HepG2 (cell line): ENCODE results near the gene ANO2. TPM values are rescaled to one million over a fixed set of nuclear protein-coding genes. Genes with fewer than 3 reads are reported as not detected.

Experiments used
- ATAC-seq: fragments of 200-7000 bp; cut with Tn5 transposase; 3 replicates; pipeline ENCODE4 v1.9.1; 2020; ENCODE audit warnings: mild to moderate bottlenecking, moderate library complexity
- BruUV-seq: library from RNA; stranded (reverse); fragments of 400-500 nt; replicated peaks from 2 replicates; lab custom pipeline; 2021; lab: Mats Ljungman, UMichigan
- CTCF ChIA-PET: fragments of 300-600 bp; formaldehyde crosslinking; extraction: SDS; loops from one replicate; lab custom pipeline; 2021; ENCODE audit warnings: low total read pairs, inconsistent platforms, low intra/inter-chr PET ratio; lab: Yijun Ruan, JAX
- POLR2A ChIA-PET: fragments of 350-600 bp; sonication (Branson Sonifier 250); formaldehyde crosslinking; loops from one replicate; lab custom pipeline; 2020; ENCODE audit warnings: antibody characterized with exemption, inconsistent platforms; lab: Yijun Ruan, JAX
- DNase-seq: peaks from one replicate; pipeline ENCODE4 v3.0.0-alpha.2; 2015; ENCODE audit warnings: low spot score
- FAIRE-seq: peaks from 3 replicates; lab custom pipeline; 2011; peaks lifted over from hg19 to GRCh38; lab: Jason Lieb, UNC
- H2AFZ ChIP-seq: one replicate; pipeline ENCODE4 v1.6.1; 2011; ENCODE audit warnings: low read length, inconsistent platforms
- H3K27ac ChIP-seq: fragments of 300-600 bp; 3 replicates; pipeline ENCODE4 v1.8.0; 2011; ENCODE audit warnings: mixed run types, mild to moderate bottlenecking, mixed read lengths, low read length, inconsistent platforms; ENCODE audit not compliant: insufficient read depth; ENCODE audit errors: extremely low read length
- H3K27me3 ChIP-seq, 2 experiments: fragments of 200-600 bp in 1 of 2; 2 replicates in 1 of 2; 3 replicates in 1 of 2; pipeline versions ENCODE4 v1.6.0 to v1.8.0; 2011; ENCODE audit warnings: low read length in 2 of 2, mild to moderate bottlenecking in 2 of 2, moderate library complexity in 2 of 2, inconsistent platforms in 1 of 2; ENCODE audit not compliant: insufficient read depth in 2 of 2, control insufficient read depth in 1 of 2
- H3K36me3 ChIP-seq, 2 experiments: fragments of 200-600 bp in 1 of 2; replicated peaks in 1 of 2; 2 replicates in 1 of 2; 3 replicates in 1 of 2; pipeline versions ENCODE4 v1.5.1 to v1.8.0; 2011; ENCODE audit warnings: low read length in 2 of 2, inconsistent platforms in 1 of 2; ENCODE audit not compliant: insufficient read depth in 2 of 2, control insufficient read depth in 1 of 2
- H3K4me1 ChIP-seq: 2 replicates; pipeline ENCODE4 v1.5.1; 2012; ENCODE audit warnings: low read length, inconsistent platforms; ENCODE audit not compliant: insufficient read depth
- H3K4me2 ChIP-seq: 2 replicates; pipeline ENCODE4 v1.6.0; 2011; ENCODE audit warnings: low read depth, low read length, inconsistent platforms
- H3K4me3 ChIP-seq, 3 experiments: fragments of 200-600 bp in 1 of 3; sonication (generic), shearing (Covaris generic) in 1 of 3; replicated peaks in 1 of 3; 2 replicates each; pipeline ENCODE4 v1.5.1; 2011 to 2016; ENCODE audit warnings: low read length in 3 of 3, inconsistent platforms in 2 of 3, low read depth in 2 of 3, mild to moderate bottlenecking in 2 of 3, control low read depth in 1 of 3, mixed read lengths in 1 of 3; ENCODE audit not compliant: insufficient read depth in 1 of 3
- H3K79me2 ChIP-seq: one replicate; pipeline ENCODE4 v1.6.1; 2011; ENCODE audit warnings: low read length, inconsistent platforms; ENCODE audit not compliant: insufficient read depth
- H3K9ac ChIP-seq: 2 replicates; pipeline ENCODE4 v1.6.0; 2011; ENCODE audit warnings: mild to moderate bottlenecking, low read depth, low read length, inconsistent platforms; ENCODE audit not compliant: insufficient read depth
- H3K9me3 ChIP-seq: 2 replicates; pipeline ENCODE4 v1.5.1; 2012; ENCODE audit warnings: mild to moderate bottlenecking, low read length
- H4K20me1 ChIP-seq: 2 replicates; pipeline ENCODE4 v1.6.0; 2011; ENCODE audit warnings: inconsistent platforms, mild to moderate bottlenecking, low read length, moderate library complexity; ENCODE audit not compliant: insufficient read depth
- ADNP ChIP-seq: sonication (generic); formaldehyde crosslinking; IDR thresholded peaks from 2 replicates; pipeline ENCODE4 v1.4.0; 2020; ENCODE audit warnings: missing genetic modification reagents
- FOXJ3 ChIP-seq: sonication (generic); formaldehyde crosslinking; IDR thresholded peaks from 2 replicates; pipeline ENCODE4 v1.4.0; 2020; ENCODE audit warnings: missing genetic modification reagents, mild to moderate bottlenecking, borderline replicate concordance
- HMGA1 ChIP-seq: sonication (generic); formaldehyde crosslinking; conservative IDR thresholded peaks from 2 replicates; pipeline ENCODE4 v1.4.0; 2020; ENCODE audit warnings: missing genetic modification reagents
- POGZ ChIP-seq: sonication (generic); formaldehyde crosslinking; IDR thresholded peaks from 2 replicates; pipeline ENCODE4 v1.4.0; 2020; ENCODE audit warnings: mild to moderate bottlenecking, missing genetic modification reagents
- TGIF2 ChIP-seq: IDR thresholded peaks from 2 replicates; pipeline ENCODE4 v1.6.1; 2016; ENCODE audit warnings: control low read depth, missing compliant biosample characterization
- ZFAT ChIP-seq: sonication (generic); formaldehyde crosslinking; conservative IDR thresholded peaks from 2 replicates; pipeline ENCODE4 v1.8.1; 2023; ENCODE audit warnings: missing genetic modification reagents, inconsistent platforms
- ZNF431 ChIP-seq: sonication (generic); formaldehyde crosslinking; IDR thresholded peaks from 2 replicates; pipeline ENCODE4 v1.9.0; 2022; ENCODE audit warnings: missing genetic modification reagents, low read depth, mild to moderate bottlenecking, borderline replicate concordance
- ZNF550 ChIP-seq: sonication (generic); formaldehyde crosslinking; IDR thresholded peaks from 2 replicates; pipeline ENCODE4 v1.4.0; 2020; ENCODE audit warnings: mild to moderate bottlenecking, missing genetic modification reagents, borderline replicate concordance
- ZNF552 ChIP-seq: sonication (generic); formaldehyde crosslinking; IDR thresholded peaks from 2 replicates; pipeline ENCODE4 v1.9.0; 2022; ENCODE audit warnings: missing genetic modification reagents, mild to moderate bottlenecking, borderline replicate concordance
- ZNF883 ChIP-seq: sonication (generic); formaldehyde crosslinking; IDR thresholded peaks from 2 replicates; pipeline ENCODE4 v1.5.1; 2020; ENCODE audit warnings: mild to moderate bottlenecking, missing genetic modification reagents; ENCODE audit errors: not compliant biosample characterization
- WGBS: methylation state at CpG from one replicate; pipeline ENCODE4 v1.1.6; 2017; ENCODE audit warnings: low lambda C conversion rate; 5-methylcytosine and 5-hydroxymethylcytosine counted together
- in situ Hi-C: cut with HindIII; loops from 2 replicates; pipeline ENCODE4 v1.10.0; 2017; ENCODE audit warnings: low pct_unique_long_range_greater_than_20kb; ENCODE audit not compliant: extremely low pct_ligation_motif_present
- intact Hi-C: fragments of 100-400 bp; cut with micrococcal nuclease; formaldehyde crosslinking; loops from one replicate; pipeline ENCODE4 v1.10.0; 2022; ENCODE audit not compliant: unreplicated experiment
- polyA plus RNA-seq, 8 experiments: library from polyadenylated mRNA; depleted of rRNA in 3 of 8; stranded (reverse) in 7 of 8; unstranded in 1 of 8; fragments of >200 nt; fragmentation: Illumina TruSeq in 4 of 8; extraction: Trizol in 4 of 8; gene quantifications; 2 replicates each; pipeline versions ENCODE4 v1.2.1 to v1.2.3, GENCODE V29; 2011 to 2016; ENCODE audit warnings: low read depth in 4 of 8, missing spikeins in 1 of 8, mixed read lengths in 1 of 8; ENCODE audit not compliant: insufficient read depth in 1 of 8
- total RNA-seq, 5 experiments: library from RNA; depleted of rRNA; stranded (reverse); fragments of >200 nt; fragmentation: Illumina TruSeq; extraction: Trizol; gene quantifications; 2 replicates each; pipeline ENCODE4 v1.2.3, GENCODE V29; 2016; ENCODE audit warnings: low read depth in 1 of 5
- TF ChIP-seq, protein P1 (sequence below): sonication (generic); formaldehyde crosslinking; IDR thresholded peaks from 2 replicates; pipeline ENCODE4 v1.8.1; 2023; ENCODE audit warnings: mild to moderate bottlenecking, missing genetic modification reagents, borderline replicate concordance
- TF ChIP-seq, protein P2 (sequence below): IDR thresholded peaks from 2 replicates; pipeline ENCODE4 v1.6.1; 2016; ENCODE audit warnings: missing biosample characterization, missing genetic modification reagents, low read depth
- TF ChIP-seq, protein P3 (sequence below): sonication (generic); formaldehyde crosslinking; IDR thresholded peaks from 2 replicates; pipeline ENCODE4 v1.4.0; 2020; ENCODE audit warnings: mild to moderate bottlenecking, missing genetic modification reagents
- TF ChIP-seq, protein P4 (sequence below): IDR thresholded peaks from 2 replicates; pipeline ENCODE4 v1.6.1; 2016; ENCODE audit warnings: low read depth, borderline replicate concordance

Gene ANO2
- total and polyA plus RNA-seq, 2 of the 13 experiments (the other 11 are each of a cell fraction or from before 2014, with no cell fraction given) = 0.18 TPM; not detected in 1

DNA sequence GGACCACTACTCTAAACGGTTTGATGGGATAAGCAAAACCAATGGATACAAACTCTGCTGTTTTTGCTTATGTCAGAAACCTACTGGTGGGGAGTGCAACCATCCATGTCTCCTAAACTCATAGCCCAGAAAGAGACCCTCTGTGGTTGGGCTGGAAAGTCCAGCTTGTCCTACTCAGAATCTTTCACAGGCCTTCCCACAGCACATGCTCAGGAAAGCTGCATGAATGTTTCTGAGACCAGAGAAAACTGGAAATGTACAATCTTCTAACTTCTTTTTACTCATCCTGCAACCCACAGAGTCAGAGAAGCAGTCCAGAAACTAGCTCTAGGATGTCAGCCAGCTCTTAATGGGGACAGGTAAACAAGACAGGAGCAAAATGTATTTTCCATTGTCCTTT is 73.3 kb downstream of the ANO2 start:
- Histone ChIP-seq H3K9ac (no peak overlapping the region), H3K27ac (no peak overlapping the region), H4K20me1 (no peaks in the 10 kb centered on the region), H3K79me2 (no peaks in the 10 kb centered on the region), H3K4me2 (no peak overlapping the region), H3K27me3 (peaks cover 3 to 8% of the 10 kb centered on the region in 2 experiments; a peak in 3 of 5 replicates), H3K4me3 (no peak overlapping the region), H2AFZ (no peak overlapping the region), H3K36me3 (no peaks in the 10 kb centered on the region), H3K9me3 (no peaks in the 10 kb centered on the region), H3K4me1 (no peaks in the 10 kb centered on the region)
- no TSS peak for BruUV-seq
- TF ChIP-seq, protein P1, sequence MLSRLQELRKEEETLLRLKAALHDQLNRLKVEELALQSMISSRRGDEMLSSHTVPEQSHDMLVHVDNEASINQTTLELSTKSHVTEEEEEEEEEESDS (CRISPR knock-in tag) = no peak
- TF ChIP-seq TGIF2 (CRISPR knock-in tag) = no peak
- TF ChIP-seq, protein P2, sequence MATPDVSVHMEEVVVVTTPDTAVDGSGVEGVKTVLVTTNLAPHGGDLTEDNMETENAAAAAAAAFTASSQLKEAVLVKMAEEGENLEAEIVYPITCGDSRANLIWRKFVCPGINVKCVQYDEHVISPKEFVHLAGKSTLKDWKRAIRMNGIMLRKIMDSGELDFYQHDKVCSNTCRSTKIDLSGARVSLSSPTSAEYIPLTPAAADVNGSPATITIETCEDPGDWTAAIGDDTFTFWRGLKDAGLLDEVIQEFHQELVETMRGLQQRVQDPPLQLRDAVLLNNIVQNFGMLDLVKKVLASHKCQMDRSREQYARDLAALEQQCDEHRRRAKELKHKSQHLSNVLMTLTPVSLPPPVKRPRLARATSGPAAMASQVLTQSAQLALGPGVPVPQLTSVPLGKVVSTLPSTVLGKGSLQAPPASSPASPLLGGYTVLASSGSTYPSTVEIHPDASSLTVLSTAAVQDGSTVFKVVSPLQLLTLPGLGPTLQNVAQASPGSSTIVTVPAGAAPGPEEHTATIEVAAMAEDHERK (CRISPR knock-in tag) = no peak
- intact Hi-C loops = no loop called here
- WGBS = no CpG with 5 or more reads among the region's 1 CpG
- in situ Hi-C loops = loop anchor here (10.0 kb wide), 1 partner anchor 127 kb away; no protein-coding TSS in a partner anchor
- FAIRE-seq (no peak), DNase-seq (no peak), ATAC-seq (no peak)
- POLR2A ChIA-PET = no interaction called here
- CTCF ChIA-PET = no interaction called here

DNA sequence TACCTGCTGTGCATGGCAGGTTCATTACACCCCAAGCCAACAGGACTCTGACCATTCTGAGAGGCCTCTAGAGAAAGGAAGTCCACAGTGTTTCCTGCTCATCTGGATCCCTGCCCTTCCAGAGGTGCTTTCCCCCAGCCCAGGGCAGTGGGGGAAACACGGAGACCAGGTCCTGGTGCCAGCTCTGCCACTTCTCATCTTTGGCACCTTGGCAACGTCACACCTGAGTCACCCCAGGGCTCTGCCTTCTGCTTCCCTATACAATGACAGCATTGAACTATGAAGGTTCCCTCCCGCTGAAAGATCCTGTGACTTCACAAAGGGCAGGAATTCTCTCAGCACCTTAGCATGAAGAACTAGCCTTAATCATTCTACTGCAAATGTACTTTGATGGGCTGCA is 74.9 kb downstream of the ANO2 start:
- Histone ChIP-seq H3K27ac (no peak overlapping the region), H3K79me2 (no peaks in the 10 kb centered on the region), H3K27me3 (peaks cover 3 to 8% of the 10 kb centered on the region in 2 experiments; a peak in 3 of 5 replicates), H3K9me3 (no peaks in the 10 kb centered on the region), H3K4me1 (no peaks in the 10 kb centered on the region), H3K4me2 (no peak overlapping the region), H3K9ac (no peak overlapping the region), H3K4me3 (no peak overlapping the region), H4K20me1 (no peaks in the 10 kb centered on the region), H3K36me3 (no peaks in the 10 kb centered on the region), H2AFZ (no peak overlapping the region)
- ATAC-seq (no peak), FAIRE-seq (no peak), DNase-seq (no peak)
- in situ Hi-C loops = loop anchor here (10.0 kb wide), 1 partner anchor 125 kb away; no protein-coding TSS in a partner anchor
- no CpG with 5 or more reads among the region's 3 CpGs for WGBS
- intact Hi-C loops = no loop called here
- no TSS peak for BruUV-seq
- ChIA-PET POLR2A (no interaction called here), CTCF (no interaction called here)
- no peak for TF ChIP-seq ZNF552 (CRISPR knock-in tag)
- no peak for TF ChIP-seq ZFAT
- no peak for TF ChIP-seq HMGA1 (CRISPR knock-in tag)
- no peak for TF ChIP-seq POGZ (CRISPR knock-in tag)
- TF ChIP-seq ADNP (CRISPR knock-in tag) = no peak
- TF ChIP-seq, protein P3, sequence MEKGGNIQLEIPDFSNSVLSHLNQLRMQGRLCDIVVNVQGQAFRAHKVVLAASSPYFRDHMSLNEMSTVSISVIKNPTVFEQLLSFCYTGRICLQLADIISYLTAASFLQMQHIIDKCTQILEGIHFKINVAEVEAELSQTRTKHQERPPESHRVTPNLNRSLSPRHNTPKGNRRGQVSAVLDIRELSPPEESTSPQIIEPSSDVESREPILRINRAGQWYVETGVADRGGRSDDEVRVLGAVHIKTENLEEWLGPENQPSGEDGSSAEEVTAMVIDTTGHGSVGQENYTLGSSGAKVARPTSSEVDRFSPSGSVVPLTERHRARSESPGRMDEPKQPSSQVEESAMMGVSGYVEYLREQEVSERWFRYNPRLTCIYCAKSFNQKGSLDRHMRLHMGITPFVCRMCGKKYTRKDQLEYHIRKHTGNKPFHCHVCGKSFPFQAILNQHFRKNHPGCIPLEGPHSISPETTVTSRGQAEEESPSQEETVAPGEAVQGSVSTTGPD (CRISPR knock-in tag) = no peak
- no peak for TF ChIP-seq ZNF431 (CRISPR knock-in tag)
- TF ChIP-seq ZNF550 (CRISPR knock-in tag) = no peak
- no peak for TF ChIP-seq ZNF883 (CRISPR knock-in tag)
- TF ChIP-seq FOXJ3 = no peak
- TF ChIP-seq, protein P4, sequence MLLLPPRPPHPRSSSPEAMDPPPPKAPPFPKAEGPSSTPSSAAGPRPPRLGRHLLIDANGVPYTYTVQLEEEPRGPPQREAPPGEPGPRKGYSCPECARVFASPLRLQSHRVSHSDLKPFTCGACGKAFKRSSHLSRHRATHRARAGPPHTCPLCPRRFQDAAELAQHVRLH (CRISPR knock-in tag) = no peak
